Activated CD4-positive, alpha-beta T cell treated with anti-CD3 and anti-CD28 coated beads, Interleukin-2, Interleukin-4, amounts not matched to agents 100 ng/mL and 50 ng/mL, durations not matched to agents 16 hours and 8 hours (primary cell): ENCODE results near the gene MARK2.
"Not testable (repeated sequence)": the region's sequence is repeated elsewhere in the genome, so short reads cannot be mapped to it uniquely, and the experiment has no call there.

Experiments
- DNase-seq: peaks from one replicate; pipeline ENCODE4 v3.0.0-alpha.2; 2020; ENCODE audit warnings: low spot score

The MARK2 gene

DNA sequence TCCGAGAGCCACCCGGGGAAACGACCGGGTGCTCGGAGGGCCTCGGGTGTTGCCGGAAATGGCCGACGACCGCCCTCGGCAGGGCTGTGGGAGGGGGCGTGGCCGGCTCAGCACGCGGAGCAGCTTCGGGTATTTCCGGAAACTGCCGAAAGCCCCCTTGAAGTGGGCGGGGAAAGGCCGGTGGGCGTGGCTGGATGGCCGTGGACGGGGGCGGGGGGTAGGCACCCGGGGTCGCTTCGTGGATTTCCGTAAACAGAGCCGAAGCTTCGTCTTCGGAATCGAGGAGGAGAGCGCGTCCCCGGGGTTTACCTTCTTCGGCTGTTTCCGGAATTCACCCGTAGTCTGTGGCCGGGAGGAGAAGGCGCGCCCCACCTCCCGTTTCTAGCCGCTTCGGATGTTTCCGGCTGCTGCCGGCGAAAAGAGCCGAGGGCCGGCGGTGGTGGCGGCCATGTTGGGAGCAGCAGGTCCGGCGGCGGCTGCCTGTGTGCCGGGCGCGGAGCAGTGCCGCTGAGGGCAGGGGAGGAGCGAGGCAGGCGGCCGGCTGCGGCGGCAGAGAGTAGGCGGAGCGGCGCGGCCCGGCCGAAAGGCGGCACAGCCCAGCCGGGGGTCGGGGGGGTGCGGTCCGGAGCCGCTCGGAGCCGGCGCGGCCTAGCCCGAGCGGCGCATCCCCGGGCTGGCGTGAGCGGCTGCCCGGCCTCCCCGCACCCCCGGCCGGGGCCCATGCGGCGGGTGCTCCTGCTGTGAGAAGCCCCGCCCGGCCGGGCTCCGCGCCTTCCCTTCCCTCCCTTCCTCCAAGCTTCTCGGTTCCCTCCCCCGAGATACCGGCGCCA, at the start of gene MARK2:
Gene MARK2 (plus strand): TSS at position 433 of the 830 bp plus-strand sequence. CDS start 397 bp downstream, at position 830.
- DNase-seq, result peak; percentile 100

DNA sequence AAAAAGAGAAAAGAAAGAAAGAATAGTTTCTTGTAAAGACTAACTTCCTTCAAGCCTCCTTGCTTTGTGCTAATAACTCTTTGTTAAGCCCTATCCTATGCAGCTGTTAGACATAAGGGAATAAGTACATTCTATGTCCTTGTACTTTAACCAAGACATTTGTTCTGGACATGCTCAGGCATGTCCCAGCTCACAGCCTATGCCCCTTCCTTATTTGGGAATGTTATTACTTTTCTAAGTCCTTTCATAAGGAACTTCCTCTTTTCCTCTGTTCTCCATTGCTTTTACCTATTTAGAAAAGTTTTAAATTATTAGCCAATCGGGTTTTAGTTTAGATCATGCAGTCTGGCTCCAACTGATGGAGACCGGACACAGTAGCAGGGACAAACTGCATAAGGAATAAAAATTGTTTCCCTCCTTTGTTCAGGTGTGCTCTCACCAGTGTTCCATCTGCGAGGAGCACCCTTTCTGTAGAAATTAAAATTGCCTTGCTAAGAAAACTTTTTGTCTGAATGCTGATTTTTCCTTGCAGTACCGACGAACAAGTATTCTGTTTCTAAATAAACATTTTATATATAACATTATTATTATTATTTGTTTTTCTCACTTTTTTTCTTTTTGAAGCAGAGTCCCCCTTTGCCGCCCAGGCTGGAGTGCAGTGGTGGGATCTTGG, 47.3 kb upstream of the MARK2 start:
- DNase-seq, result no peak

DNA sequence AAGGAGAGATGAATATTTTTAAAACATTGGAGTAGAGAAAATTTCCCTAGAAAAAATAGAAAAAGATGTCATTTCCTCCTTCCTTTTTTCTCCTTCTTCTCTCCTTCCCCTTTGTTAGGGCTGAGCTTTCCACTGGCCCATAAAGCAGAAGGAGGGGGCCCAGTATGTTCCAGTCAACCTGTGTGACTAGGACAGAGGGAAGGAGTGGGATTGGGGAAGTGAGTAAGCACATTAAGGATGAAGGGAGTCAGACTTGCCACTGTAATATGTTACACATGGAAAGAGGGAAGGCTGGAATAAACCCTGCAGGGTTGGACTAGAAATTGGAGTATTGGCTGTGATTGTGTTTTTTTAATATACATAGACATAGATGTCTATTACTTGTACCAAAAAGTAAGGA, 45.7 kb upstream of the MARK2 start:
- DNase-seq, result no peak

DNA sequence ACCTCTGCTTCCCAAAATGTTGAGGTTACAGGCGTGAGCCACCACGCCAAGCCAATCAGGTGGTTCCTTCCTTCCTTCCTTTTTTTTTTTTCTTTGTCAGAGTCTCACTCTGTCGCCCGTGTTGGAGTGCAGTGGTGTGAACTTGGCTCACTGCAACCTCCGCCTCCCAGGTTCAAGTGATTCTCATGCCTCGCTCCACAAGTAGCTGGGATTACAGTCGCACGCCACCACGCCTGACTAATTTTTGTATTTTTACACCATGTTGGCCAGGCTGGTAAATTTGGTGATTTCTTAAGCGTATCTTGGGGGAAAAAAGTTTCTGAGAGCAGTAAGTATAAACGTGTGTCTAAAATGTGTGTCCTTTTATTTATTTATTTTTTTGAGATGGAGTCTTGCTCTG, 43.8 kb upstream of the MARK2 start:
- DNase-seq, result no peak

DNA sequence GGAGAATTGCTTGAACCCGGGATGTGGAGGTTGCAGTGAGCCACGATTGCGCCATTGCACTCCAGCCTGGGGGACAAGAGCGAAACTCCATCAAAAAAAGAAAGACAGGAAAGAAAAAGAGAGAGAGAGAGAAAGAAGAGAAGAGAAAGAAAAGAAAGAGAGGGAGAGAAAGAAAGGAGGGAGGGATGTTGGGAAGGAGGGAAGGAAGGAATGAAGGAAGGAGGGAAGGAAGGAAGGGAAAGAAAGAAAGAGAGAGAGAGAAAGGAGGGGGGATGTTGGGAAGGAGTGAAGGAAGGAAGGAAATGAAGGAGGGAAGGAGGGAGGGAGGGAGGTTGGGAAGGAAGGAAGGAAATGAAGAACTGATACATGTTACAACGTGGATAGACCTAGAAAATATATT, 38.0 kb upstream of the MARK2 start:
- DNase-seq, result no peak

DNA sequence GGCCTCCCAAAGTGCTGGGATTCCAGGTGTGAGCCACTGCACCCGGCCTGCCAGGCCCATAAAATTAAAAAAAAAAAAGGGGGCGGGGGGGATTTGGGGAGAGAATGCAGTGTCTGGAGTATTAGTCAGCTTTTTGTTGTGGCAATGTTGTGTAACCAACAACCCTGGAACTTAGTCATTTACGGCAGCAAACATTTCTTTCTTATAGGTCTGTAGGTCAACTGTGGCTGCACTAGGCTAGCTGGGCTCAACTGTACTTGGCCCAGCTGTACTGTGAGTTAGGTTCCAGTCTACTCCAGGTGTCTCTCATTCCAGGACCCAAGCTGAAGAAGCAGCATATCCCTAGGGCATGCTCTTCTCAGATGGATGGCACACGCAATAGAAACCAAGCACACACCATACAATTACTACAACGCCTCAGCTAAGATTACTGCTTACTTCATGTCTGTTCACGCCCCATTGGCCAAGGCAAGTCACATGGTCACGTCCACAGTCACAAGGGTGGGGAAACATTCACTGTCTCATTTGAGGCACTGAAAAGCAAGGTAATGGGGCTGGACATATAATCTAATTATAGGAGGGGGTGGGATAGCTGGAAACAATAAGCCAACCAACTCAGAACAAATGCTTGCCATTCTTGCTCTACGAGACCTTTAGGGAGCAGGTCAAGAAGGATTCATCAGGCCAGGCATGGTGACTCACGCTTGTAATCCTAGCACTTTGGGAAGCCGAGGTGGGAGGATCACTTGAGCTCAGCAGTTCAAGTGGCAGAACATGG, 36.1 kb upstream of the MARK2 start:
- no peak for DNase-seq

DNA sequence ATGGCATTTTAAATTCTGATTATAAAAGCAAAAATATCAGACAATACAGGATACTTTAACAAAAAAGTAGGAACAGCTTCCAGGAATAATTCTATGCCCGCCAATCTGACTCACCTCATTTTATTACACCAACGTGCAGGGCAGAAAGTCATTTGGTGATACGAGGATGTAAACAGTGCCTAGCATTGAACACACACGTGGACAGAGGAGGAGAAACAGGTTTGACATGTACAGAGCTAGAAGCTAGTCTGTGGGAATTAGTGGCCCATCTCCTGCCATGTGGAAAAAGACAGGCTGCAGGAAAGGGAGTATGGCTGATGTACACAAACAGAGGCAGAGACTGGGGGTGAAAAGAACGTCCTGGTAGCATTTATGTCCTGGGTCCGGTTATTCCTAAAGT, 34.7 kb upstream of the MARK2 start:
- no peak for DNase-seq

DNA sequence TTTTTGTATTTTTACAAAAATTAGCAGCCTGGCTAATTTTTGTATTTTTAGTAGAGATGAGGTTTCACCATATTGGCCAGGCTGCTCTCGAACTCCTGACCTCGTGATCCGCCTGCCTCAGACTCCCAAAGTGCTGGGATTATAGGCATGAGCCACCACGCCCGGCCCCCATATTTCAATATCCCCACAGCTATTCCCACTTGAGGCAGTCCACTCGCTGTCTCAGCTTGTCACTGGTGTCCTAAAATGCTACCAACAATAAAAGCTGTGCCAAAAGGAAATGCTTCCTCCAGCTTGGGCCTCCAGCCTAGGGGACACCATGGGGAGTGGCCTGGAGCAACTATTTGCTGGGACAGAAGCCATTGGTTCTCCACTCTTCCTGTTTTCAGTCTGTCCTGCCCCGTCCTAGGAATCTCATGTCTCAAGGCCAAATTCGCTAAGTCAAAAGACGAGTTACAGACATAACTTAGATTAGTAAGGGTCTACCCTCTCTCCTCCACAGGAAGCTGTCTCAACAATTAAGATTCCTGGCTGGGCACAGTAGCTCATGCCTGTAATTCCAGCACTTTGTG, 33.0 kb upstream of the MARK2 start:
- no peak for DNase-seq

DNA sequence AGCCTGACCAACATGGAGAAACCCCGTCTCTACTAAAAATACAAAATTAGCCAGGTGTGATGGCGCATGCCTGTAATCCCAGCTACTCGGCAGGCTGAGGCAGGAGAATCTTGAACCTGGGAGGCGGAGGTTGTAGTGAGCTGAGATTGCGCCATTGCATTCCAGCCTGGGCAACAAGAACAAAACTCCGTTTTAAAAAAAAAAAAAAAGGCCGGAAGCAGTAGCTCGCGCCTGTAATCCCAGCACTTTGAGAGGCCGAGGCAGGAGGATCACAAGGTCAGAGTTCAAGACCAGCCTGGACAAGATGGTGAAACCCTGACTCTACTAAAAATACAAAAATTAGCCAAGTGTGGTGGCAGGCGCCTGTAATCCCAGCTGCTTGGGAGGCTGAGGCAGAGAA, 28.5 kb upstream of the MARK2 start:
- not testable (repeated sequence) for DNase-seq

DNA sequence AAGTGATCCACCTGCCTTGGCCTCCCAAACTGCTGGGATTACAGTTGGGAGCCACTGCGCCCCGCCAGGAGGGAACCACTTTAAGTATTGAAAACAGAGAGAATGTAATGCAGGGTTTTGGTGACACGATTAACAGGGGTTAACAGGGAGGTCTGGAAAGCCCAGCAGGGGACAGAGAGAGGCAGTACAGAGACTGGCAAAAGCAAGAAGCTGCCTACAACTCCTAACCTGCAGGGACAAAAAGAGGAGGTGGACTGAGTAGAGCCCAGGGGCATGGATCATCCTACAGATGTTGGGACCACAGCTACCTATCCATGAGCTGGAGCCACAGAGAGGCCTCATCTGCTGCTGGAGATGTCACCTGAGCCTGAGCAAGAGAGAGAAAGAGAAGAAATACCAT, 27.4 kb upstream of the MARK2 start:
- DNase-seq, result no peak

DNA sequence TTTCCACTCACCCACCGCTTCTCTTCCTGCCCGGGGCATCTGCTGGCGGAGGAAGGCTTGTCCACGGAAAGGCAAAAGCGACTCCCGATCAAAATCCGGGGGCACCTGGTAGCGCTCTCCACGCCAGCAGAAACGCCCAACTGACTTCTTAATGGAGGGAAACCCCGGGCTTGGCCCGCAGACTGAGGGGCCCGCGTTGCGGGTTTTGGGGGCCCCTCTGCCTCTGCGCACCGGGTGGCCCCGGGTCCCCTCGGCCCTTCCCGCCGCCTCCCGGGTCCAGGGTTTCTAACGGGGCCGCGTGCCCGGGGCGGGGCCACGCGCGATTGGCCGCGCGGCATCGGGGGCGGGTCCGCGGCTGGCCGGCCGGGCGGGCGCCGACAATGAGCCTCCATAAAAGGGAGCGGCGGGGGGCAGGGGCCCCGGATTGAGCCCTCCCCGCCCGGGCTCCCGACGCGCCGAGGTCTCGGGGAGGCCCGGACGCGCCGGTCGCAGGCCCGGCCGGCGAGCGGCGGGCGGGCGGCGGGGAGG, 25.8 kb upstream of the MARK2 start, which contains the start of gene SPINDOC:
Gene SPINDOC (plus strand): TSS at position 422 of the 528 bp plus-strand sequence. CDS start 231 bp downstream, outside the sequence.
- DNase-seq, result peak; percentile 81

DNA sequence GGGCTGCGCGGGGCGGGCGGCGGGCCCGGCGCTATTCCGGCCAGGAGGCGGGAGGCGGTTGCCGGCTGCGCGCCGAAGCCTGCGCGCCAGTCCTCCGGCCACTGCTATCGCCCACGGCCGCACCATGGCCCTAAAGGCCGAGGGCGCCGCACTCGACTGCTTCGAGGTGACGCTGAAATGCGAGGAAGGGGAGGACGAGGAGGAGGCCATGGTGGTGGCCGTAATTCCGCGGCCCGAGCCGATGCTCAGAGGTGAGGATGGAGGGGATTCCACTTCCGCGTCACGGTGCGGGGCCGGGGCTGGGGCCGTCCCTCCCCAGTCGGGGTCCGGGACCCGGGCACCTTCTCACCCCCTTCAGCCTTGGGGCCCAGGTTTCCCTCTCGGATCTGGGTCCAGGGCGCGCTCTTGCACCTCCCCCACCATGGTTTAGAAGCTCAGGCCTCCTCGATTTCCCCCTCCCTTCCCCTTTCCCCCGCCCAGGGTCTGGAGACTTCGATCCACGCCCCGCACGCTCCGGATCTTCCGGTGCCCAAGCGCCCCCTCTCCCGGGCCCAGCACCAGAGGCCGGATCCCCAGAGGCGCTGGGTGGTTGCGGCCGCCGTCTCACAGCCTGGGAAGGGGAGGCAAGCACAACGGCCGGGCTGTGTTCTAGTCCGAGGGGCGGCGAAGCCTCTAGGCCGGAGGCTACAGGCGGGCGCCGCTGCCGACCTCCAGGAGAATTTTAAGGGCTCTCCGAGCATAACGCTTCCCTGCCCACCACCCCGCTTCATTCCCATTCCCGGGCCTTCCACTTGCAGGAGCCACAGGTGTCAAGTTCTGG, 25.1 kb upstream of the MARK2 start:
- DNase-seq, result peak; percentile 59

DNA sequence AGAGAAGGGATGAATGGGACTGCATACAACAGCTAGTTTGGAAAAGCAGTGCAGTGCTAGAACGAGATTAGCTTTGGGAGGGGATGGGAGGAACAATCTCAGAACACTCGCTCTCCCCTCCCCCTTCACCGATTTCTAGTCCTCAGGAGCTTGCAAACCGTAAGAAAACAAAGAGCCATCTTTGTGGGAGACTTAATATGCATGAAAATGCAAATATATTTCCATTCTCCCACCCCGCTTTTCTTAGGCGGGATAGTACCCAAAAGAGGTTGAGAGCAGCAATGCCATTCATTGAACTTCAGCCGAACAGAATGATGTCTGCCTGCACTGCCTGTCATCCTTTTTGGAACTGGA, 24.6 kb upstream of the MARK2 start:
- no peak for DNase-seq

DNA sequence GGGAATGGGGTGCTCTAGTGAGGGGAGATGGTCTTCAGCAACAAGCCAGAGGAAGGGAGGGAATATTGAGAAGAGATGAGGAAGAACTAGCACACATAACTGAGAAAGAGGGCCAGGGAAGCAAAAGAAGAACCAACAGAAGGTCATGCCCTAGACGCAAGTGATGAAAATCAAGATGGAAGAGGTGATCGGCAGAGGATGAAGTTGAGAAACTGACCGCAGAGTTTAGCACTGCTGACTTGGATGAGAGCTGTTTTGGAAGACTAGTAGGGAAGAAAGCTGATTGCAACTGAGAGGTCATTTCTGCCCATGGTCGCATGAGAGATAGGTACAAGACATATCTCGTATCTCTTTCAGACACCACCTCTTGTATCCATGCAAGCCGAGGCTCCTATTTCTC, 22.7 kb upstream of the MARK2 start:
- DNase-seq, result no peak

DNA sequence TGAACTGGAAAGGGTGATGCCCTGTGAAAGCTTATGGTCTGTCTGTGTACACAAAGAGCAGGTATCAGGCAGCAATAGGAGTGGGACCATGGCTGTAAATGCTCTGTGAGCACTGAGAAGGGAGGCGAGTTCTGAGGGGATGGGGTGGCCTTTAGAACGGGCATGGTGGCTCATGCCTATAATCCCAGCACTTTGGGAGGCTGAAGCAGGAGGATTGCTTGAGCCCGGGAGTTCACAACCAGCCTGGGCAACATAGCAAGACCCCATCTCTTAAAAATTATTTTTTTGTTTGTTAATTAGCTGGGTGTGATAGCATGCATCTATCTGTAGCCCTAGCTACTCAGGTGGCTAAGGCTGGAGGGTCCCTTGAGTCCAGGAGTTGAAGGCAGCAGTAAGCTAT, 22.2 kb upstream of the MARK2 start:
- no peak for DNase-seq

DNA sequence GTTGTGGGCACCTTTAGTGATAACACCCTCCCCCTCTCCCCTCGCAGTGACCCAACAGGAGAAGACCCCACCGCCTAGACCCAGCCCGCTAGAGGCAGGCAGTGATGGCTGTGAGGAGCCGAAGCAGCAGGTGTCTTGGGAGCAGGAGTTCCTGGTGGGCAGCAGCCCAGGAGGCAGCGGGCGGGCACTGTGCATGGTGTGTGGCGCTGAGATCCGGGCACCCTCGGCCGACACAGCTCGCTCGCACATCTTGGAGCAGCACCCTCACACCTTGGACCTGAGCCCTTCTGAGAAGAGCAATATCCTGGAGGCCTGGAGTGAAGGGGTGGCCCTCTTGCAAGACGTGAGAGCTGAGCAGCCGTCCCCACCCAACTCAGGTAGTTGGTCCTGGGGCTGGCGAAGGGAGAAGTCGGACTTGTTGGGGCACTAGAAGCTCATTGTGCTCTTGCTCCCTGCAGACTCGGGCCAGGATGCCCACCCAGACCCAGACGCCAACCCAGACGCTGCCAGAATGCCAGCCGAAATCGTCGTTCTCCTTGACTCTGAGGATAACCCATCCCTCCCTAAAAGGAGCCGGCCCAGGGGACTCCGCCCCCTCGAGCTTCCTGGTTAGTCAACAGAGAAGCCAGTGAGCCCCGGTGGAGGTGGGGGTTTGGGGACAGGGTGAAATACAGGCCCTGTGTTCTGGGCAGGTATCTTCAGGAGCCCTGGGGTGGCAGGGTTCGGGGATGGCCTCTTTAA, 21.0 kb upstream of the MARK2 start:
- no peak for DNase-seq

DNA sequence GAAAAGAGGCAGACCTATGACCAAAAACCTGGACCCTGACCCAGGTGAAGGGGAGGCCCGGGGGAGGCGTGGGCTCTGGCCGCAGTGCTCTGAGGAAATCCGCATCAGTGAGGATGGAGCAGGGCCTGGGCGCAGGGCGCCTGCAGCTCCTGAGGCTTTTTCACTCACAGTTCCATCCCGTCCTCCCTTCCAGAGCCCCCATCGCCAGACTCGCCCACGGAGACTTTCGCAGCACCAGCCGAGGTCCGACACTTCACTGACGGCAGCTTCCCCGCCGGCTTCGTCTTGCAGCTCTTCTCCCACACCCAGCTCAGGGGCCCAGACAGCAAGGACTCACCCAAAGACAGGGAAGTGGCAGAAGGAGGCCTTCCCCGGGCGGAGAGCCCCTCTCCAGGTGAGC, 20.3 kb upstream of the MARK2 start:
- DNase-seq, result no peak

DNA sequence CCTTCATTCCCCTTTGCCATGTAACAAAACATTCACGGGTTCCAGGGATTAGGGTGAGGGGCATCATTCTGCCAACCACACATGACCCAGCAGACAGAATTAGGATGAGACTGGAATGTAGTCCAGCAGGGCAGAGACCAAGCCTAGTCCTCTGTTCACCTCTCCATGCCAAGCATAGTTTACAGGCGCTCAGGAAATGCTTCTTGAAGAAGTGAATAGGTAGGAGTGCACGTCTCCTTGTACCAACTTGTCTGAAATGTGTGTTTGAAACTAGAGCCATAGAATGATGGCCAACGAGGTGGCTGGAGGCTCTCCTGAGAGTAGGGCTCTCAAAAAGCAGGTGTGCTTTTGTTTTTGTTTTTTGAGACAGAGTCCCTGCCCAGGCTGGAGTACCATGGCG, 17.5 kb upstream of the MARK2 start:
- DNase-seq, result no peak

DNA sequence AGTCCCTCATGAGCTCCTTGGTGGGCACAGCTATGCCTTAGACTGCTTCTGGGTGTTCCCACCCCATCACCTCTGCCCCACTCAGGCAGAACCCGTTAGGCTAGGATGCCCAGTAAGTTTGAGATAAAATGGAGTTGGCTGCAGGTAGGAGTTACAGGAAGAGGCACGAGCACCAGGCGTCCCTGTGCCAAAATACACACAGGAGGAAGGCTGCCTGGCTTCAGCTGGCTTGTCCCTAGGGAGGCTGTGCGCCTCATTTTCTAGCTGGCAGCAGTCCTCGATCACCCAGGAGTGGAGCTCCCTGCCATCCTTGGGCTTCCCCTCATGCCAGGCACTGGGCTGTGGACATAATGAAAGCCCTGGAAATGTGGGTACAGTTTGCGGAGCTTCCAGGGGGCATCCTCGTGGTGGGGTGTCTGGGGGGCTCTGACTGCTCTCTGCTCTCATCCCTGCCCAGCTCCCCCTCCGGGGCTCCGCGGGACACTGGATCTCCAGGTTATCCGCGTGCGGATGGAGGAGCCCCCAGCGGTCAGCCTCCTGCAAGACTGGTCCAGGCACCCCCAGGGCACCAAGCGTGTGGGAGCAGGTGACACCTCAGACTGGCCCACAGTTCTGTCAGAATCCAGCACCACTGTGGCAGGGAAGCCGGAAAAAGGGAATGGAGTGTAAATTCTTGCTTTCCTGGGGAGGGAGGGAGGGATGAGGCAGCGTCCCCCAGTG, 12.3 kb upstream of the MARK2 start:
- DNase-seq, result no peak
